ENCODE data around the gene SYNJ2. TPM values are rescaled to one million over a fixed set of nuclear protein-coding genes. Genes with fewer than 3 reads are reported as not detected.
"Not testable (repeated sequence)": the region's sequence is repeated elsewhere in the genome, so short reads cannot be mapped to it uniquely, and the experiment has no call there.

Gene SYNJ2
- total RNA-seq, 2 donors from 2014 or later: 24.7 to 37.3 TPM

DNA sequence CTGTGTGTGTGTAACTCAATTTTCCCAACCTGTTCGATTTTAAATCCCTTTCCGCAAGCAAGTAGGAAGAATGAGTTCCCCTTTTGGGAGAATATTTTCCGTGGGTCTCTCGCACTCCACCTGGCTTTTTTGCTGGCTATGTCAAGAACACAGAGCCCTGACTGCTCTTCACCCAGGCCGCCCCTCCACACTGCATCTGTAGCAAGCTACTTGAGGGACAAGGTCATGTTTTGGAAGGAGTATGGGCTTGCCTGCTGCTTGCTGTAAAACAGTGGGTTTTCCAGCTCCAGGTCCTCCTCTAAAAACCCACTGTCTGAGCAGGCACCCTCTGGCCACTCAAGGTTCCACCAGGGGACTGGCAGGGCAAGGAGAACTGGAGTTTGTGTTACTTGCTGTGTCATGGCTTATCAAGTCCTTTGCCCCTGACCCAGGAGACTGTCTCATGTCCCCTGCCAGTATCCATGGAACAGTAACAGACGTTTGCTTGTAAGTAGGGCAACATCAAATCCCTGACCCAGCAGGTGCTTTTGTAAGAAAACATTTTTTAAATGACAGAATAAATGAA, 35.5 kb upstream of the SYNJ2 start:
- H3K27me3 Mint-ChIP-seq: peaks cover 15 to 35% of the 10 kb centered on the region in 2 donors
- DNase-seq (ENCODE audit: low spot score): no peak
- no peak overlapping the region for H3K27ac Mint-ChIP-seq
- peaks cover 3% of the 10 kb centered on the region for H3K9me3 Mint-ChIP-seq
- no peak overlapping the region for H3K4me3 Mint-ChIP-seq
- no peak for ATAC-seq
- peaks cover 0 to 4% of the 10 kb centered on the region in 2 donors for H3K4me1 Mint-ChIP-seq (ENCODE audit: low read depth in 2 of 2)
- H3K36me3 Mint-ChIP-seq: peaks cover 6% of the 10 kb centered on the region

GRCh38 chr6:157946865-157947532, 34.7 kb upstream of the SYNJ2 start:
- H3K36me3 Mint-ChIP-seq: peaks cover 6% of the 10 kb centered on the region
- DNase-seq (ENCODE audit: low spot score) (no peak), ATAC-seq (no peak)
- peaks cover 16 to 35% of the 10 kb centered on the region in 2 donors for H3K27me3 Mint-ChIP-seq
- H3K4me3 Mint-ChIP-seq: no peak overlapping the region
- peaks cover 3% of the 10 kb centered on the region for H3K9me3 Mint-ChIP-seq
- H3K27ac Mint-ChIP-seq: no peak overlapping the region
- H3K4me1 Mint-ChIP-seq (ENCODE audit: low read depth in 2 of 2): peaks cover 0 to 4% of the 10 kb centered on the region in 2 donors

DNA sequence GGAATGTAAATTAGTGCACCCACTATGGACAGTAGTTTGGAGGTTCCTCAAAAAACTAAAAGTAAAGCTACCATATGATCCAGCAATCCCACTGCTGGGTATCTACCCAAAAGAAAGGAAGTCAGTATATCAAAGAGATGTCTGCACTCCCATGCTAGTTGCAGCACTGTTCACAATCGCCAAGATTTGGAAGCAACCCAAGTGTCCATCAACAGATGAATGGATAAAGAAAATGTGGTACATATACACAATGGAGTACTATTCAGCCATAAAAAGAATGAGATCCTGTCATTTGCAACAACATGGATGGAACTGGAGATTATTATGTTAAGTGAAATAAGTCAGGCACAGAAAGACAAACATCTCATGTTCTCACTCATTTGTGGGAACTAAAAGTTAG, 30.8 kb upstream of the SYNJ2 start:
- ATAC-seq; H3K9me3 Mint-ChIP-seq; H3K36me3 Mint-ChIP-seq; H3K4me1 Mint-ChIP-seq (ENCODE audit: low read depth in 2 of 2); DNase-seq (ENCODE audit: low spot score); H3K4me3 Mint-ChIP-seq; H3K27ac Mint-ChIP-seq: not testable (repeated sequence)
- H3K27me3 Mint-ChIP-seq: peaks cover 21 to 27% of the 10 kb centered on the region in 2 donors

GRCh38 chr6:157951828-157952227, 29.8 kb upstream of the SYNJ2 start:
- no peaks in the 10 kb centered on the region for H3K4me1 Mint-ChIP-seq (ENCODE audit: low read depth in 2 of 2)
- no peak overlapping the region for H3K27ac Mint-ChIP-seq
- H3K9me3 Mint-ChIP-seq: peaks cover 3% of the 10 kb centered on the region
- DNase-seq (ENCODE audit: low spot score) (no peak), ATAC-seq (no peak)
- peaks cover 21 to 27% of the 10 kb centered on the region in 2 donors for H3K27me3 Mint-ChIP-seq
- H3K36me3 Mint-ChIP-seq: no peaks in the 10 kb centered on the region
- no peak overlapping the region for H3K4me3 Mint-ChIP-seq

DNA sequence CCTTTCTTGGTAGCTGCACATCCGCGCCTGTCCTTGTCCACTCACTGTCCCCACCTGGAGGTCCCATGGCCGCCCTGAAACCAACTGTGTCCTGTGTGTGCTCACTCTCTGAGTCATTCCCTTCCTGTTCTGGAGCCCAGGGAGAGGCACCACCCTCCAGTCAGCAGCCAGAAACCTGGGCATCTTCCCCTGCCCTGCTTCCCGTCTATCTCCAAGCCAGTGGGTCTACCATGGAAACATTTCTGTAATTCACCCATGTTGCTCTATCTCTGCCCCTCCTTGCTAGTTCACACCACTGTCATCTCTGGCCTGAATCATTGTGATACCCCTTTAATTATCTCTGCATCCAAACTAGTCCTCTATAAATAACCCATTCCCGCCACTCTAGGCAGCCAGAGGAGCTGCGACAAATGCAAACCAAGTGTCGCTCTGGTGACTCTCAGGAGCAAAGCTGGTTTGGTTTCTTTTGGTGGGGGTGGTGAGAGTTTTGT, 28.8 kb upstream of the SYNJ2 start:
- no peaks in the 10 kb centered on the region for H3K4me1 Mint-ChIP-seq (ENCODE audit: low read depth in 2 of 2)
- H3K27me3 Mint-ChIP-seq: peaks cover 21 to 26% of the 10 kb centered on the region in 2 donors
- H3K27ac Mint-ChIP-seq: no peak overlapping the region
- no peak for DNase-seq (ENCODE audit: low spot score)
- no peak overlapping the region for H3K4me3 Mint-ChIP-seq
- H3K9me3 Mint-ChIP-seq: peaks cover 3% of the 10 kb centered on the region
- ATAC-seq: no peak
- H3K36me3 Mint-ChIP-seq: no peaks in the 10 kb centered on the region

DNA sequence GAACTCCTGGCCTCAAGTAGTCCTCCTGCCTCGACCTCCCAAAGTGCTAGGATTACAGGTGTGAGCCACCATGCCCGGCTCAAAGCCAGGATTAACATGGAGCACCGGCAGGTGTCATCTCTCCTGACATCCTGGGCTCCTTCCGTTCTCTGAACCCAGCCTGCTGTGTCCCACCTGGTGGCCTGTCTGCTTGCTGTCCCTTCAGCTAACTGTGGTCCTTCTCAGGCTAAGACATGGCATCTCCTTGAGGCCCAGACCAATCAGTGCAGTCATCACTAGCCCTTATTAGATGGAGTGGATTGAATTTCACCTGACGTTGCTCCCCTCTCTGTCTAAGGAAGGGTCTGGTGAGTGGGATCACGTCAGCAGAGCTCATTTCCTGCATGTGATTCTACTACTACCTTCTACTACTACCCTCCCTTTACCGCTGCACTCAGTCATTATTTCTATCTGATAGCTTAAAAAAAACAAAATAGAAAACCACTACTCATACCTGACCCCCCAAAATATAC, 28.0 kb upstream of the SYNJ2 start:
- H3K27ac Mint-ChIP-seq: no peak overlapping the region
- peaks cover 6% of the 10 kb centered on the region for H3K36me3 Mint-ChIP-seq
- H3K4me3 Mint-ChIP-seq: no peak overlapping the region
- ATAC-seq (no peak), DNase-seq (ENCODE audit: low spot score) (no peak)
- no peaks in the 10 kb centered on the region for H3K4me1 Mint-ChIP-seq (ENCODE audit: low read depth in 2 of 2)
- peaks cover 5% of the 10 kb centered on the region for H3K9me3 Mint-ChIP-seq
- peaks cover 19 to 20% of the 10 kb centered on the region in 2 donors for H3K27me3 Mint-ChIP-seq

- Mint-ChIP-seq H3K27me3 (peaks cover 16 to 17% of the 10 kb centered on the region in 2 donors), H3K27ac (no peak overlapping the region), H3K36me3 (peaks cover 14% of the 10 kb centered on the region), H3K4me3 (no peak overlapping the region), H3K4me1 (ENCODE audit: low read depth in 2 of 2) (no peaks in the 10 kb centered on the region), H3K9me3 (peaks cover 10% of the 10 kb centered on the region)
- no peak for ATAC-seq
- no peak for DNase-seq (ENCODE audit: low spot score)
Observed at GRCh38 chr6:157954150-157955117, 27.2 kb upstream of the SYNJ2 start.

GRCh38 chr6:157955675-157956074, 26.0 kb upstream of the SYNJ2 start:
- Mint-ChIP-seq H3K27me3 (peaks cover 11% of the 10 kb centered on the region in 2 donors), H3K4me1 (ENCODE audit: low read depth in 2 of 2) (no peaks in the 10 kb centered on the region)

GRCh38 chr6:157956171-157956730, 25.4 kb upstream of the SYNJ2 start:
- Mint-ChIP-seq H3K27ac (no peak overlapping the region), H3K4me1 (ENCODE audit: low read depth in 2 of 2) (no peaks in the 10 kb centered on the region), H3K27me3 (peaks cover 8 to 11% of the 10 kb centered on the region in 2 donors), H3K4me3 (no peak overlapping the region), H3K9me3 (peaks cover 6% of the 10 kb centered on the region), H3K36me3 (peaks cover 23% of the 10 kb centered on the region)
- no peak for DNase-seq (ENCODE audit: low spot score)
- no peak for ATAC-seq

More at GRCh38 chr6:157955675-157956074, 26.0 kb upstream of the SYNJ2 start:
- peaks cover 23% of the 10 kb centered on the region for H3K36me3 Mint-ChIP-seq
- no peak overlapping the region for H3K4me3 Mint-ChIP-seq
- ATAC-seq (no peak), DNase-seq (ENCODE audit: low spot score) (no peak)
- no peak overlapping the region for H3K27ac Mint-ChIP-seq
- peaks cover 6% of the 10 kb centered on the region for H3K9me3 Mint-ChIP-seq

- H3K9me3 Mint-ChIP-seq: peaks cover 6% of the 10 kb centered on the region
- DNase-seq (ENCODE audit: low spot score) (no peak), ATAC-seq (no peak)
- H3K27ac Mint-ChIP-seq: no peak overlapping the region
- H3K4me3 Mint-ChIP-seq: no peak overlapping the region
- peaks cover 6 to 11% of the 10 kb centered on the region in 2 donors for H3K27me3 Mint-ChIP-seq
- H3K4me1 Mint-ChIP-seq (ENCODE audit: low read depth in 2 of 2): peaks cover 9 to 13% of the 10 kb centered on the region in 2 donors
- peaks cover 23% of the 10 kb centered on the region for H3K36me3 Mint-ChIP-seq
Observed at GRCh38 chr6:157959451-157960227, 22.0 kb upstream of the SYNJ2 start.

DNA sequence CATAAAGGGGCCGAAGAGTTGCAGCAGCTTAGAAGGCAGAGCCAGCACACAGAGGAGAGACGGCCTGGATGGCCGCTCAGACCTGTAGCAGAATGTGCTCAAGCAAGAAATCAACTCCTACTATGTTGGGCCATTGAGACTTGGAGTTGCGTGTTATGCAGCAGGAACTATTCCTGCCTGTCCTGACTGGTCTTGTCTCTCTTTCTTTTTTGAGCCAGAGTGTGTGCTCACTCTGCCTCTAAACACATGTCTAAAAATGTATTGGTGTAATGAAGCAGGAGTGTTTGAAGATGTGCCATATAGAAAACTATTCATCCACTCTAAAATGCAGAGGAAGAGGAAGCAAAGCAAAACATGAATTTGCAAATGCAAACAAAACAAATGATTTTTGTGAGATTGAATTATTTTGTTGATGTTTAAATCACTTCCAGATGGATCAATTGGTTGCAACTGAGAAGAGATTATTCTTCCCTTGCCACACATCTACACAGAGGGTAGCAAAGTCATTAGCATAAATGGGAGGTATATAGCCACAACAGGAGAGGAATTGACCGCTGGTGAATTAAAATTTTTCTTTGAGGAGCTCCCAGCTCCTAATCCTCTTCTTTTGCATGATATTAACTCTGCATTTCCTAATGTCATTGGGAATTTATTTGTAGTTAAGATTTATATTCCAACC, 20.4 kb upstream of the SYNJ2 start:
- DNase-seq (ENCODE audit: low spot score) (no peak), ATAC-seq (no peak)
- peaks cover 6 to 11% of the 10 kb centered on the region in 2 donors for H3K27me3 Mint-ChIP-seq
- peaks cover 6% of the 10 kb centered on the region for H3K9me3 Mint-ChIP-seq
- H3K4me1 Mint-ChIP-seq (ENCODE audit: low read depth in 2 of 2): peaks cover 9 to 13% of the 10 kb centered on the region in 2 donors
- no peak overlapping the region for H3K4me3 Mint-ChIP-seq
- peaks cover 23% of the 10 kb centered on the region for H3K36me3 Mint-ChIP-seq
- H3K27ac Mint-ChIP-seq: peak overlapping the region in 1 of 2 donors; percentile 44

- H3K27ac Mint-ChIP-seq: no peak overlapping the region
- peaks cover 6% of the 10 kb centered on the region for H3K9me3 Mint-ChIP-seq
- no peak overlapping the region for H3K4me3 Mint-ChIP-seq
- H3K4me1 Mint-ChIP-seq (ENCODE audit: low read depth in 2 of 2): peaks cover 9 to 13% of the 10 kb centered on the region in 2 donors
- H3K36me3 Mint-ChIP-seq: peaks cover 23% of the 10 kb centered on the region
- H3K27me3 Mint-ChIP-seq: peaks cover 6 to 11% of the 10 kb centered on the region in 2 donors
- ATAC-seq (no peak), DNase-seq (ENCODE audit: low spot score) (no peak)
Observed at GRCh38 chr6:157961832-157962575, 19.7 kb upstream of the SYNJ2 start.

All from natural killer cell treated with Interleukin-12 subunit alpha and Interleukin-12 subunit beta and Interleukin-15 and Interleukin-18, amount 100 ng/mL, for 72 hours (primary cell).